Prostate gland (tissue), 2 donors: ENCODE results near the gene NME3. TPM values are rescaled to one million over a fixed set of nuclear protein-coding genes. Genes with fewer than 3 reads are reported as not detected.

Experiments
- DNase-seq: peaks from one replicate; pipeline ENCODE4 v3.0.0-alpha.2; 2019; ENCODE audit warnings: low spot score
- H3K27ac ChIP-seq, 2 donors: fragments of 200-600 bp; sonication (generic); 2 replicates each; pipeline ENCODE4 v1.5.1; 2017 to 2019
- H3K27me3 ChIP-seq: fragments of 200-600 bp; sonication (generic); replicated peaks from 2 replicates; pipeline ENCODE4 v1.5.1; 2019; ENCODE audit not compliant: insufficient read depth
- H3K36me3 ChIP-seq, 2 donors: fragments of 200-600 bp; sonication (generic); 1 replicate in 1 of 2; 2 replicates in 1 of 2; pipeline versions ENCODE4 v1.5.1 to v1.8.1; 2017 to 2019
- H3K4me1 ChIP-seq: fragments of 200-600 bp; sonication (generic); replicated peaks from 2 replicates; pipeline ENCODE4 v1.5.1; 2019
- H3K4me3 ChIP-seq, 2 donors: fragments of 200-600 bp; sonication (generic); 2 replicates each; pipeline ENCODE4 v1.5.1; 2017 to 2019
- H3K9me3 ChIP-seq: fragments of 200-600 bp; sonication (generic); 2 replicates; pipeline ENCODE4 v1.5.1; 2017
- POLR2A ChIP-seq: fragments of 450-650 bp; IDR thresholded peaks from one replicate; pipeline ENCODE4 v1.6.1; 2016; ENCODE audit warnings: antibody characterized with exemption, mild to moderate bottlenecking
- POLR2AphosphoS5 ChIP-seq: sonication (generic); formaldehyde crosslinking; IDR thresholded peaks from one replicate; pipeline ENCODE4 v1.6.1; 2017; ENCODE audit warnings: antibody characterized with exemption
- WGBS: methylation state at CpG from one replicate; pipeline ENCODE4 v1.1.5; 2018; 5-methylcytosine and 5-hydroxymethylcytosine counted together
- intact Hi-C: fragments of 100-400 bp; cut with DNase I; formaldehyde crosslinking; loops from one replicate; pipeline ENCODE4 v1.14.2; 2022
- total RNA-seq, 2 donors: library from RNA; depleted of rRNA; stranded (reverse); fragments of >200 nt; gene quantifications; one replicate each; pipeline ENCODE4 v1.1.0, GENCODE V29; 2016
- TF ChIP-seq, protein P1 (sequence below), 4 experiments: fragments of 200-600 bp in 2 of 4; fragments of 450-650 bp in 2 of 4; sonication (generic) in 2 of 4; IDR thresholded peaks; 1 replicate in 3 of 4; 2 replicates in 1 of 4; pipeline ENCODE4 v1.5.1; 2016 to 2019; ENCODE audit warnings: antibody characterized with exemption in 4 of 4, mild to moderate bottlenecking in 2 of 4, moderate library complexity in 2 of 4

Gene NME3
- total RNA-seq, 2 donors from 2014 or later: 135 to 252 TPM

DNA sequence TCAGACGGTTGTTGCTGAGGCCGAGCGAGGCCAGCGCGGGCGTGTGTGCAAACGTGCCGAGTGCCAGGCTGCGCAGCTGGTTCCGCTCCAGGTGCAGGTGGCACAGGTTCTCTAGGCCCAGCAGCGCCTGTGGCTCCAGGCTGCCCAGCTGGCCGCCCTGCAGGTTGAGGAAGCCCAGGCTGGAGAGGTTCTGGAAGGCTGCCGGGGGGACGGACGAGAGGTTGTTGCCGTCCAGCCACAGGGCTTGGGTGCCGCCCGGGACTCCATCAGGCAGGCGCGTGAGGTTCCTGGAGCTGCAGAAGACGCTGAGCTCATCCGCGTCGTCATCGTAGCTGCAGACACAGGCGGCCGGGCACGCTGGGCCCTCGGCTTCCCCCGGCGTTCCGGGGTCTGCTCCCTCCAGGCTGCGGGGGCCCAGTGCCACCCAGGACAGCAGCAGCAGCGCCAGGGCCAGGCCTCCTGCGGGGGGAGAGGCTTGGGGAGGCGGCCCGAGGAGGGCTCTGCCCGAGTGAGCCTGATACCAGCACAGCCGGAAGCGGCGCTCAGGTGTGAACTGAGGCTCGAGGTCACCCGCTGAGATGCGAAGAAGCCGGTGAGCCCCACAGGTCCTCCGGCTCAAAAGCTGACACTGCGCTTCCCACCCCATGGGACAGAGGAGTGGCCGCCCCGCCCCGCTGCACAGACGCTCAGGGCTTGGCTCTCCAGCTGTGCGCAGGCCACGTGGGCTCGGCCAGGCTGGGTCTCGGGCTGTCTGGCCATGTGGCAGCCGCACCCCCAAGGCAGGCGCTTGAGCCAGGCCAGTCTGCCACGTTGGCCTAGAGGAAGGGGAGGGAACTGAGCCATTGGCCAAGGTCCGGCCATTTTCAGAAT lies 20.8 kb upstream of the NME3 start:
- Histone ChIP-seq H3K4me3 (no peak overlapping the region), H3K27me3 (no peaks in the 10 kb centered on the region), H3K4me1 (no peaks in the 10 kb centered on the region), H3K27ac (no peak overlapping the region), H3K36me3 (no peaks in the 10 kb centered on the region), H3K9me3 (no peaks in the 10 kb centered on the region)
- DNase-seq: no peak
- intact Hi-C loops: no loop called here
- TF ChIP-seq, protein P1, sequence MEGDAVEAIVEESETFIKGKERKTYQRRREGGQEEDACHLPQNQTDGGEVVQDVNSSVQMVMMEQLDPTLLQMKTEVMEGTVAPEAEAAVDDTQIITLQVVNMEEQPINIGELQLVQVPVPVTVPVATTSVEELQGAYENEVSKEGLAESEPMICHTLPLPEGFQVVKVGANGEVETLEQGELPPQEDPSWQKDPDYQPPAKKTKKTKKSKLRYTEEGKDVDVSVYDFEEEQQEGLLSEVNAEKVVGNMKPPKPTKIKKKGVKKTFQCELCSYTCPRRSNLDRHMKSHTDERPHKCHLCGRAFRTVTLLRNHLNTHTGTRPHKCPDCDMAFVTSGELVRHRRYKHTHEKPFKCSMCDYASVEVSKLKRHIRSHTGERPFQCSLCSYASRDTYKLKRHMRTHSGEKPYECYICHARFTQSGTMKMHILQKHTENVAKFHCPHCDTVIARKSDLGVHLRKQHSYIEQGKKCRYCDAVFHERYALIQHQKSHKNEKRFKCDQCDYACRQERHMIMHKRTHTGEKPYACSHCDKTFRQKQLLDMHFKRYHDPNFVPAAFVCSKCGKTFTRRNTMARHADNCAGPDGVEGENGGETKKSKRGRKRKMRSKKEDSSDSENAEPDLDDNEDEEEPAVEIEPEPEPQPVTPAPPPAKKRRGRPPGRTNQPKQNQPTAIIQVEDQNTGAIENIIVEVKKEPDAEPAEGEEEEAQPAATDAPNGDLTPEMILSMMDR (IDR thresholded peaks at IDR 0.05): no peak
- TF ChIP-seq POLR2A (no peak), POLR2AphosphoS5 (no peak)
- WGBS: 88% methylated on average over 47 of the region's 59 CpGs

DNA sequence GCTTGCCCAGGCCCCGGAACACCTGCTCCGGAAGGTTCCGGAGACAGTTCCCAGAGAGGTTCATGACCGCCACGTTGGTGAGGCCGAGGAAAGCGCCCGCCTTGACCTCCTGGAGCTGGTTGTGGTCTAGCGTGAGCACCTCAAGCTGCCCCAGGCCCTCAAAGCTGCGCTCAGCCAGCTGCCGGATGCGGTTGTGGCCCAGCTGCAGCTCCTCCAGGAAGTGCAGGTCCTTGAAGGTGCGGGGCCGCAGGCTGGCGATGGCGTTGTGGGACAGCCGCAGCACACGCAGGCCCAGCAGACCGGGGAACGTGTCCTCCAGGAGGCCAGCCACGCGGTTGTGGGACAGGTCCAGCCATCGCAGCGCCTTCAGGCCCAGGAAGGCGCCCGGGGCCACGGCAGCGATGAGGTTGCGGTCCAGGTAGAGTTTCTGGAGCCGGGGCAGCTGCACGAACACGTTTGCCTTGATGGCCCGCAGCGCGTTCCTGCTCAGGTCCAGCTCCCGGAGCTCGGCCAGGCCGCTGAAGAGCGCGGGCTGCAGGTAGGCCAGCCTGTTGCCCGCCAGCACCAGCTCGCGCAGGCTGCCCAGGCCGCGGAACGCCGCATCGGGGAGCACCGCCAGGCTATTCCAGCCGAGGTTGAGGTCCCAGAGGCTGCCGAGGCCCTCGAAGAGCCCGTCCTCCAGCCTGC lies 20.1 kb upstream of the NME3 start:
- Histone ChIP-seq H3K9me3 (no peaks in the 10 kb centered on the region), H3K4me1 (no peaks in the 10 kb centered on the region), H3K36me3 (no peaks in the 10 kb centered on the region), H3K27me3 (no peaks in the 10 kb centered on the region), H3K4me3 (no peak overlapping the region), H3K27ac (no peak overlapping the region)
- peak; percentile 3 for DNase-seq
- TF ChIP-seq, protein P1 (IDR thresholded peaks at IDR 0.05): no peak
- TF ChIP-seq POLR2A: no peak
- no peak for TF ChIP-seq POLR2AphosphoS5
- intact Hi-C loops: no loop called here
- WGBS: 94% methylated on average over 52 of the region's 53 CpGs

DNA sequence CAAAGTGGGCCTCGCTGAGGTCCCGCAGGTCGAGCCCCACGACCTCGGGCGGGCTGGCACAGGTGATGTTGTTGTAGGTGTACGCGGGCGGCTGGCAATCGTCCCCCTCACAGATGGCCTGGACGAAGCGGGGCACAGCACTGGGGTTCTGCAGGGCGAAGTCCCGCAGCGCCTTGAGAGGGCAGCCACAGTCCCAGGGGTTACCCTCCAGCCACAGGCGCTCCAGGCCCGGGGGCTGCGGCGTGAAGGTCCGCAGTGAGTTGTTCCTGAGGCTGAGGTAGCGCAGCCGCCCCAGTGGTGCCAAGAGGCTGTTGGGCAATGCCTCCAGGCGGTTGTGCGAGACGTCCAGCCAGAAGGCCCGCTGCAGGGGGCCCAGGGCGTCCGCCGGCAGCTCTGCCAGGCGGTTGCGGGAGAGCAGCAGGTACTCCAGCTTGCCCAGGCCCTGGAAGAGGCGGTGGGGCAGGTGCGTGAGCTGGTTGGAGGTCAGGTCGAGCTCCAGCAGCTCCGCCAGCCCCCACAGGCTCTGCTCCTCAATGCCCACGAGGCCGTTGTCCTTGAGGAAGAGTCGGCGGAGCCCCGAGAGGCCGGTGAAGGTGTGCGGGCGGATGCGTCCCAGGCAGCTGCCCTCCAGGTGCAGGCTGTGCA lies 19.4 kb upstream of the NME3 start:
- TF ChIP-seq POLR2A (no peak), POLR2AphosphoS5 (no peak)
- TF ChIP-seq, protein P1 (IDR thresholded peaks at IDR 0.05): no peak
- peak; percentile 3 for DNase-seq
- WGBS: 89% methylated on average over 36 of the region's 44 CpGs
- H3K27me3 ChIP-seq: no peaks in the 10 kb centered on the region
- H3K27ac ChIP-seq: no peak overlapping the region
- H3K9me3 ChIP-seq: no peaks in the 10 kb centered on the region
- H3K4me3 ChIP-seq: no peak overlapping the region
- H3K4me1 ChIP-seq: no peaks in the 10 kb centered on the region
- intact Hi-C loops: no loop called here
- no peaks in the 10 kb centered on the region for H3K36me3 ChIP-seq

DNA sequence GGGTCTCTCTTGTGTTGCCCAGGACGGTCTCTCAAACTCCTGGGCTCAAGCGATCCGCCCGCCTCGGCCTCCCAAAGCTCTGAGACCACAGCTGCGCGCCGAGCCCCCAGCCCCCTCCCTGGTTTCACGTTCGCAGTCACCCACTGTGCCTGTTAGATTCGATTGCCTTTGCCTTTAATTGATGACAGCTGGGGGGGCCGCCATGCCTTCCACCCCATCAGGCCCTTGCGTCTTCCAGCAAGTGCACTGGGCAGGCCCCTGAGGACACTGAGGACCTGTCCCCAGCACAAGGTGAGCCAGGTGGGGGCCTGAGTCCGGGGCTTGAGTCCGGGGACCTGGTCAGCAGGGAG lies 18.9 kb upstream of the NME3 start:
- H3K4me1 ChIP-seq: no peaks in the 10 kb centered on the region
- H3K4me3 ChIP-seq: no peak overlapping the region
- whole genome bisulfite sequencing: 90% methylated on average over 15 of the region's 15 CpGs
- no peaks in the 10 kb centered on the region for H3K36me3 ChIP-seq
- no peaks in the 10 kb centered on the region for H3K27me3 ChIP-seq
- H3K9me3 ChIP-seq: no peaks in the 10 kb centered on the region
- TF ChIP-seq POLR2A (no peak), POLR2AphosphoS5 (no peak)
- TF ChIP-seq, protein P1 (IDR thresholded peaks at IDR 0.05): no peak
- H3K27ac ChIP-seq: no peak overlapping the region
- DNase-seq: no peak
- intact Hi-C loops: no loop called here
